Hematopoietic multipotent progenitor cell treated with erythropoietin and hydrocortisone succinate and interleukin-3 and kit ligand, for 6 days (in vitro differentiated cells): ENCODE data around the gene DUSP10.

Experiments
- DNase-seq: peaks from one replicate; pipeline ENCODE4 v3.0.0-alpha.2; 2015

Gene DUSP10

DNA sequence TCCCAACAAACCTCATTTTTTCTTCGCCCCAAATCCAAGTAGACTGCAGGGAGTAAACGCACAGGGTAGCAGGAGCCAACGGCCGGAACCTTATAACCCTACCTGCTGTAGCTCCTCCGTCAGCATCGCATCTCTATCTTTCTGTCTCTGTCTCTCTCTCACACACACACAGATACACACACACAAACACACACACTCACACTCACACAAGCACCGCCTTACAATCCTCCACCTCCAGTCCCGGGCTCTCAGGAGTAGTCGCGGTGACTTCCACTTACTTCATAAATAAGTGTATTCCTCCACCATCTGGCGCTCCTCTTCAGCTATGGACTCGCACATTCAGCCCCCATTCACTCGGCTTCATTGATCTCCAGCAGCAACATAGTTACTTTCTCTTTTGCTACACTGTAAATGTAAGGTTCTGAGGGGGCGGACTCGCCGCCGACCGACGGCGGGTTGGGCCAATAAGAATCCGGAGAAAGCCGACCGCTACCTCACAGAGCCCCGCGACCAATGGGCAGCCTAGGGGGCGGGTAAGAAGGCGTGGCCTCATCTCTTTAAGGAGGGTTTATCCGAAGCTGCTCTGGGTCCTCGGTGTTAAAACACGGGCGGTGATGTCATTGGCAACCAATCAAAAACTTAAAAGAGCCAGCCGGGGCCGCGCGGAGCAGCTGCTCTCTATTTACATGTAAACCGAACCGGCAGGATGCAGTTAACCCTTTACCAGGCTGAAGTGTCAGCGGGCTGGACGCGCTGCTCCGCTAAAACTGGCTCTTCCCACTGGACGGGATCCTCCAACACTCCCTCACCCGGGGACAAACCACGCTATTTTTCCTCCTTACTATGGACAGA lies at the start of gene DUSP10:
DUSP10 (minus strand) TSS at position 387 of the 852 bp plus-strand sequence. CDS start 2,345 bp downstream, outside the sequence.
- peak; percentile 100 for DNase-seq

DNA sequence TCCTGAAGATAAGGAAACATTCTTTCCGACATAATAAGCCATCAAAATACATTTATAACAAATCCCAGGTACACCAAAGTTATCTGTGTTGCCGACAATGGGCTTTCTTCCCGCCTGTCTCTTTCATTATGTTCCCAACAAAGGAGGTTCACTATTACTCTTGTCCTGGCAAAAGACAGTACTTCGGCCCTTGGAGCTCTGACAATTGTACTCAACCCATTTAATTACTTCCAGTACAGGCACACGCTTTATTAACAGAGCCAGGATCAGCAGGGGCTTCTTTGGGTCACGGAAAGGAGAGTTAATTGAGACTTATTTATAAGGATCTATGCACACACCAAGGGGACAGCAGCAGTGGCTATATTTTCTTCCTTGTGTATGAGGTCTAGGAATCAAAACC lies 46.6 kb upstream of the DUSP10 start:
- DNase-seq = no peak

DNA sequence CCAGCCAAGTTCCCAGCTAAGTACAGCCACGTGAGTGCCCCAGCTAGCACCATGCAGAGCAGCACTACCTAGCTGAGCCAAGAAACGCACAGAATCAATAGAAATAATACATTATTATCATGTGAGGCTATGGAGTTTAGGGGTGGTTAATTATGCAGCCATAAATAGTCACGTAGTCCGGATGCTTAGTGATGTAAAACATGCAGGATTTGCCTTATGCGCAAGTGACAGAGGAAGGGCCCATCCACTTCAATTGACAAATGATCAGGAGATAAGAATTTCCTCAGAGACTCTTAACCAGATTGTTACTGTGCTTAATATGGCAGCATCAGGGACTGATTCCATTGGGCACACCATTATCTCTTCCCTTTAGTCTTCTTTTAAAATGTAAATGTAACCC lies 44.8 kb upstream of the DUSP10 start:
- no peak for DNase-seq

DNA sequence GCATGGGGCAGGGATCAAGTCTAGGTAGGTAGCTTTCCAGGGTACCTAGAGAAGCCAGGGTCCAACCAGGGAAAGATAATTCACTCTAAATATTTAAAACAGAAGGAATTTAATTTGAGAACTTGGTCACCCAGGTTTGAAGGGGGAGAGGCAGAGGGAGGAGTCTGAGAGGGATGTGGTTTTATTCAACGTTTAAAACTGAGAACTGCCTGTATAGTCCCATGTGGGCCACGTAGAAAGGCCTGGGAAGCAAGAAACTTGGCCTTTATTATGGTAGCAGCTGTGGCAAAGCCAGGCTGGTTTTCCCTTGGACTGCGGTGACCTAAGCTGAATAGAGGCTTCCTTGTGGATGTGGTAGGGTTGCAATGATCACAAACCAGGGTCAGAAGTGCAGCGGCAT lies 42.0 kb upstream of the DUSP10 start:
- peak; percentile 22 for DNase-seq

- no peak for DNase-seq
Measured at GRCh38 chr1:221783437-221783836, 41.5 kb upstream of the DUSP10 start.

- no peak for DNase-seq
Measured at GRCh38 chr1:221782970-221783369, 41.1 kb upstream of the DUSP10 start.

DNA sequence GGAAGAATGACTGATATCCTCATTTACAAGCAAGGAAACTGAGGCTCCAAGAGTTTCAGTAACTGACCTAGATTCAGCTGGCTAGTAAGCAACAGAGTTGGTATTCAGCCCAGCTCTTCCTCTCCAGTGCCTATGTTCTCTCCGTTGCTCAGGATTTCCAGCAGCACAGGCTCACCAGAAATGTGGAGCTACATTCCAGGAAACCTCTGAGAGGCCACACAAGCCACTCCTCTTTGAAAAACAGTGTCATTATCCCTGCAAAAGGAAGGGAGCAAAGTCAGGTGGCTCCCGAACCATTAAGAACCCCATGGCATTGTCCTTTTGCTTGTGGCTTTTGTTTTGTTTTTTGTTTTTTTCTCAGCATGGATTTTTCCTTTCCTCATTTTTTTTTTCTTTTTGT lies 40.6 kb upstream of the DUSP10 start:
- no peak for DNase-seq

- DNase-seq = no peak
Measured at GRCh38 chr1:221781102-221781755, 39.3 kb upstream of the DUSP10 start.

GRCh38 chr1:221780175-221780574 lies 38.3 kb upstream of the DUSP10 start:
- DNase-seq = no peak

DNA sequence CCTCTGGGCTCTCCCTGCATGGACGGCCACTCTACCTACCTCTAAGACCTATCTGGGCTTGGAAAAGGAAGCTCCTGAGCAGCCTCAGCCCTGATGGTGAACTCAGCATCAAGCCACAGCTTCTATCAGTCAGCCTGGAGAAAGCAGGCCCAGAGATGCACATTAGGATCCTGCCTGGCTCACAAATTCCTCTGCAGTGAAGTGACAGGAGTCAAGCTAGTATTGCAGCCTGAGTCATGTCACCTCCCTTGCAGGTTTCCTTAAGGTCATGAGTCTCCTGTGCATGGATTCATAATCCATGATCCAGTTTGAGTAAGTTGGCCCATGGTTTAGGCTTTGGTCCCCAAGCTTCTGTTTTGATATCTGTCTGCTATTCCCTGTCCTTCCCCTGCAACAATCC lies 37.9 kb upstream of the DUSP10 start:
- DNase-seq = no peak

GRCh38 chr1:221778535-221779142 lies 36.8 kb upstream of the DUSP10 start:
- DNase-seq = no peak

DNA sequence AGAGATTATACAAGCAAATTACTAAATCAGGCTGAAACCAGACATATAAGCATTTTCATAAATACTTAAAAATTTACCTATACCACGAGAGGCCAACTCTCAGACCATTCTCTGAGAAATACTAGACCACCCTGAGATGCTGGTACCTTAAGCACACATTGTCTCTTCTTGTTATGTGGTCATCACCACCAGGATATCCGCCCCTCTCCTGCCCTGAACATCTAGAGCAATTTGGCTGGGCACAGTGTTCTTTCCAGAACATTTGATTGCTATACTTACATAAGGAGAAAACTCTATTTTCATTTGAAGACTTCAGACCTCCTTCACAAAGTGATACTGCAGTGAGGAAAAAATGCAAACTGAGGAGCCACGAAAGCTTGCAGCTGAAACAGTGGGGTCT lies 36.2 kb upstream of the DUSP10 start:
- DNase-seq = no peak

GRCh38 chr1:221777431-221778072 lies 35.7 kb upstream of the DUSP10 start:
- peak; percentile 20 for DNase-seq

DNA sequence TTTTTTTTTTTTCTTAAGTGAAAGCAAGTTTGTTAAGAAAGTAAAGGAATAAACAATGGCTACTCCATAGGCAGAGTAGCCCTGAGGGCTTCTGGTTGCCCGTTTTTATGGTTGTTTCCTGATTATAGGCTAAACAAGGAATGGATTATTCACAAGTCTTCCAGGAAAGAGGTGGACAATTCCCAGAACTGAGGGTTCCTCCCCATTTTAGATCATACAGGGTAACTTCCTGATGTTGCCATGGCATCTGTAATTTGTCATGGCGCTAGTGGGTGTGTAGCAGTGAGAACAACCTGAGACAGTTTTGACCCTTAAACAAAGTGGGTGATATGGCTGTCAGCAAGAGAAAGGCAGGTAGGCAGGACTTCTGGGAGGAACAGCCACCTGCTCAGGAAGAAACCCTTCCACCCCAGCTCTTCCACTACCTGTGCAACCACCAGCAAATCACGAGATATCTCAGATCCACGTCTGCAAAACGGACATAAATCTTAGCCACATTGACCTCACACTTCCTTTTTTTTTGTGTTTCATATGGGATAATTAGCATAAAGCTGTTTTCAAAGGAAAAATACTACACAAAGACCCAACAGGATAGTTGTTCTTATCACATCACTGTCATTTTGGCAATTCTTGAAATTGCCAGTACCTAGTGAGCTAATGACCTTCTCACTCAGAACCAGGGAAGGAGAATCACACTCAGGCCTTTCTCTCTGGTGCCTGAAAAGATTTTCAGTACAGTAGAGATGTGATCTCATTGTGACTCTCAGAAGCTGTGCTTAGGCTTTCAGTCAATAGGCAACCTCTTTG lies 34.8 kb upstream of the DUSP10 start:
- DNase-seq = no peak

GRCh38 chr1:221775206-221775605 lies 33.3 kb upstream of the DUSP10 start:
- DNase-seq = no peak

- no peak for DNase-seq
Measured at GRCh38 chr1:221774054-221774842, 32.4 kb upstream of the DUSP10 start.

DNA sequence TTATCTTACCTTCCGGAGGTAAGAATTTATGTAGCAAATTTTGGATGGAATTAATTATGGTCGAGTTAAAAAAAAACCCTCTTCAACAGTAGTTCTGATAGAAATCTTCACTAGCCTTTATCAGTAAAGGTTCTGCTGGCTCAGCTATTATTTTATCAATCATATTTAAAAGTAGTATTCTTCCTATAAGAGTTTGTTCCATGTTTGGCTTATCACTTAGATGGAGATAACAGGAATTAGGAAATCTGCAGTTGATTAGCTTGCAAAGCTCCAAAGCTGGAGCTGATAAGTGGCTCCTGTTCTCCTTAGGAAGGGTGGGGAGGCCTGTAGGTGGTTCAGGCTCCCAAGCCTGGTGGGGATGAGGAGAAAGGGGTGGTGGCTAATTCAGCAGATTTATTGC lies 31.5 kb upstream of the DUSP10 start:
- no peak for DNase-seq

- DNase-seq = no peak
Measured at GRCh38 chr1:221772117-221772516, 30.2 kb upstream of the DUSP10 start.

- DNase-seq = peak; percentile 38
Measured at GRCh38 chr1:221768444-221769066, 26.7 kb upstream of the DUSP10 start.

DNA sequence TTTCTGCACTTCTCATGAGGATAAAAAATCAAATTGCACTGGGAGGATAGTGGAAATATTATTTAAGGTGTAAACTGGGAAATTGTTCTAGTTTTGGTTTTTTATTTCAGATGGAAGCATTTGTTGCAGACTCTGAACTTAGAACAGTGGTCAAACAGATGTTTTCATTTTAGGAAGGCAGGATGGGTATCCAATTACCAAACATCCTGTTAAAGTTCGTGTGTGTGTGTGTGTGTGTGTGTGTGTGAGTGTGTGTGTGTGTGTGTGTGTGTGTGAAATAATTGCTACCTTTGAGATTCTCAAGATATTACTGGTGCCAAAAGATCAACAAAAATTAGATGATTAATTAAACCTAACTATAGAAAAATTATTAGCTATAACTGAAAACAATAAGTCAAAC lies 24.3 kb upstream of the DUSP10 start:
- no peak for DNase-seq

DNA sequence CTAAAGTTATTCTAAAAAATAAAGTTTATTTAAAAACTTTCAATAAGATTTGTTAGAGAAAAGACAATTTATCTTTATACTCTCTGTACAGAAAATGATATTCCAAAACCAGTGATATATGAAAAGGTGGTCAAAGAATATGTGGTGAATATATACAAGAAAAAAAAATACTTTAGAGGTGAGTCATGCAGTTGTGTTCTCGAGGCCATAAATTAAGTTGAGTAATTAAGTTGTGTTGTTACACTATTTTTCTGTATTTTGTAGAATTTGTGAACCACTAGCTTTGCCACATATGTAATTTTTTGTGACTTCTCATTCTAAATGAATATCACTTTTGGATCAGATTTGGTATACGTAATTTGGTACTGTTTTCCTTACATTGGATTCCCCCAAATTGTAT lies 23.6 kb upstream of the DUSP10 start:
- DNase-seq = no peak
